ENCODE measurements around the gene ZNF500.

ZNF500 gene

GRCh38 chr16:4763791-4764190, 3.2 kb downstream of the ZNF500 start:
- no peak for TF ChIP-seq CTCF (IDR thresholded peaks at IDR 0.05; ENCODE audit: insufficient read depth, low read depth, low read length, missing control alignments)
- no peak overlapping the region for H3K4me3 ChIP-seq (ENCODE audit: low read depth, low read length)
- DNase-seq (ENCODE audit: low read depth) = no peak

- H3K4me3 ChIP-seq (ENCODE audit: low read depth, low read length) = no peak overlapping the region
- no peak for TF ChIP-seq CTCF (IDR thresholded peaks at IDR 0.05; ENCODE audit: insufficient read depth, low read depth, low read length, missing control alignments)
- no peak for DNase-seq (ENCODE audit: low read depth)
Observed at GRCh38 chr16:4762205-4762604, 4.8 kb downstream of the ZNF500 start.

GRCh38 chr16:4760221-4760910, 6.6 kb downstream of the ZNF500 start:
- no peak for TF ChIP-seq CTCF (IDR thresholded peaks at IDR 0.05; ENCODE audit: insufficient read depth, low read depth, low read length, missing control alignments)
- H3K4me3 ChIP-seq (ENCODE audit: low read depth, low read length) = no peak overlapping the region
- no peak for DNase-seq (ENCODE audit: low read depth)

GRCh38 chr16:4755687-4756086, 11.3 kb downstream of the ZNF500 start:
- no peak for TF ChIP-seq CTCF (IDR thresholded peaks at IDR 0.05; ENCODE audit: insufficient read depth, low read depth, low read length, missing control alignments)
- no peak overlapping the region for H3K4me3 ChIP-seq (ENCODE audit: low read depth, low read length)
- no peak for DNase-seq (ENCODE audit: low read depth)

- no peak for TF ChIP-seq CTCF (IDR thresholded peaks at IDR 0.05; ENCODE audit: insufficient read depth, low read depth, low read length, missing control alignments)
- DNase-seq (ENCODE audit: low read depth) = no peak
- no peak overlapping the region for H3K4me3 ChIP-seq (ENCODE audit: low read depth, low read length)
Observed at GRCh38 chr16:4754865-4755264, 12.1 kb downstream of the ZNF500 start.

- no peak for TF ChIP-seq CTCF (IDR thresholded peaks at IDR 0.05; ENCODE audit: insufficient read depth, low read depth, low read length, missing control alignments)
- no peak for DNase-seq (ENCODE audit: low read depth)
- no peak overlapping the region for H3K4me3 ChIP-seq (ENCODE audit: low read depth, low read length)
Observed at GRCh38 chr16:4753227-4753626, 13.7 kb downstream of the ZNF500 start.

Measured in GM12865 (cell line).